OCI-LY1 (cell line): Measurements from ENCODE around the gene FAXDC2.

Experiments used
- H2AFZ ChIP-seq: fragments of 200-600 bp; sonication (generic), shearing (Covaris generic); 2 replicates; pipeline ENCODE4 v1.6.0; 2014; ENCODE audit warnings: antibody characterized with exemption, mild to moderate bottlenecking, low read length
- H3F3A ChIP-seq: fragments of 200-600 bp; sonication (generic), shearing (Covaris generic); 2 replicates; pipeline ENCODE4 v1.6.0; 2014; ENCODE audit warnings: mild to moderate bottlenecking, antibody characterized with exemption, low read length, moderate library complexity; ENCODE audit not compliant: insufficient read depth
- H3K27ac ChIP-seq: fragments of 200-600 bp; sonication (generic); 2 replicates; pipeline ENCODE4 v1.5.1; 2014; ENCODE audit warnings: low read length, mixed run types, mild to moderate bottlenecking, low read depth; ENCODE audit not compliant: poor library complexity, severe bottlenecking
- H3K27me3 ChIP-seq: fragments of 200-600 bp; sonication (generic); 2 replicates; pipeline ENCODE4 v1.6.0; 2014; ENCODE audit warnings: antibody characterized with exemption, mild to moderate bottlenecking, low read length, moderate library complexity; ENCODE audit not compliant: insufficient read depth
- H3K36me3 ChIP-seq: fragments of 200-600 bp; sonication (generic); 2 replicates; pipeline ENCODE4 v1.6.1; 2014; ENCODE audit warnings: mild to moderate bottlenecking, antibody characterized with exemption, low read length, moderate library complexity, mixed read lengths; ENCODE audit not compliant: insufficient read depth
- H3K4me1 ChIP-seq: fragments of 200-600 bp; sonication (generic); 2 replicates; pipeline ENCODE4 v1.5.1; 2014; ENCODE audit warnings: mild to moderate bottlenecking, low read length, moderate library complexity; ENCODE audit not compliant: insufficient read depth, severe bottlenecking
- H3K4me2 ChIP-seq: fragments of 200-600 bp; sonication (generic), shearing (Covaris generic); 2 replicates; pipeline ENCODE4 v1.6.1; 2014; ENCODE audit warnings: low read length
- H3K4me3 ChIP-seq: fragments of 200-600 bp; sonication (generic); 2 replicates; pipeline ENCODE4 v1.5.1; 2014; ENCODE audit warnings: low read length, low read depth, mild to moderate bottlenecking, mixed read lengths; ENCODE audit not compliant: poor library complexity, severe bottlenecking
- H3K79me2 ChIP-seq: fragments of 200-600 bp; shearing (Covaris generic); 2 replicates; pipeline ENCODE4 v1.6.1; 2016; ENCODE audit warnings: mixed run types, low read length, mixed read lengths; ENCODE audit not compliant: insufficient read depth
- H3K9ac ChIP-seq: fragments of 200-600 bp; sonication (generic), shearing (Covaris generic); 2 replicates; pipeline ENCODE4 v1.6.1; 2014; ENCODE audit warnings: mild to moderate bottlenecking, low read length, mixed read lengths
- H3K9me2 ChIP-seq: fragments of 200-600 bp; sonication (generic), shearing (Covaris generic); 2 replicates; pipeline ENCODE4 v1.6.1; 2014; ENCODE audit warnings: low read depth, mild to moderate bottlenecking, low read length, mixed read lengths
- H3K9me3 ChIP-seq: fragments of 200-600 bp; shearing (Covaris generic); 2 replicates; pipeline ENCODE4 v1.6.1; 2014; ENCODE audit warnings: low read length, mixed read lengths
- H4K20me1 ChIP-seq: fragments of 200-600 bp; sonication (generic), shearing (Covaris generic); 2 replicates; pipeline ENCODE4 v1.6.0; 2016; ENCODE audit warnings: mild to moderate bottlenecking, low read length; ENCODE audit not compliant: insufficient read depth
- EZH2 ChIP-seq: fragments of 200-600 bp; sonication (generic), shearing (Covaris generic); IDR thresholded peaks from 2 replicates; pipeline ENCODE4 v1.8.0; 2017; ENCODE audit warnings: borderline replicate concordance, mixed run types, mild to moderate bottlenecking, antibody characterized with exemption, low read length, moderate library complexity, mixed read lengths
- TF ChIP-seq, protein P1 (sequence below): fragments of 200-600 bp; sonication (generic), shearing (Covaris generic); IDR thresholded peaks from 2 replicates; pipeline ENCODE4 v1.5.1; 2017; ENCODE audit warnings: mild to moderate bottlenecking, antibody characterized with exemption, low read length, moderate library complexity, mixed read lengths

Gene FAXDC2

DNA sequence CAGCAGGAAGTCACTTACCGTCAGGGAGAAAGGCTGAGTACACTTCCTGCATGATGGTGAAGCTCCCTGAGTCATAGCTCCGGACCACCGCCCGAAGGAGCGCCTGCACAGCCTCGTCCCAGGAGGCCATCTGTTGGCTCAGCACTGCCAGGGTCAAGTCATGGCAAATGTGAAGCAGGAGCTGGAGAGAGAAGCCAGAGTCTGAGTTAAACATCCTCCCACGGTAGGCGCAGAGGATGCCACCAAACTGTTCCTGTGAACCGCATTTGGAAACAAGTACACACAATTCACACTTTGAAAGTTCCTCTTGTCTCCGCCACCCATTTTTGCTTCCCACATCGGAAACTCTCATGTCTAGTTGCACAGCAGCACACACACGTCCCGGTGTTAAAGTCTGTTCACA lies 42.0 kb upstream of the FAXDC2 start:
- Histone ChIP-seq H3K4me2 (no peak overlapping the region), H3K9ac (no peak overlapping the region), H3K4me3 (no peak overlapping the region), H3F3A (no peaks in the 10 kb centered on the region), H3K4me1 (no peaks in the 10 kb centered on the region), H3K27ac (no peak overlapping the region), H3K9me2 (no peaks in the 10 kb centered on the region), H3K79me2 (no peaks in the 10 kb centered on the region), H4K20me1 (no peaks in the 10 kb centered on the region), H3K27me3 (no peaks in the 10 kb centered on the region), H3K9me3 (peaks cover 4% of the 10 kb centered on the region; the same call in 1 of the 2 replicates), H2AFZ (no peak overlapping the region), H3K36me3 (peaks cover 92% of the 10 kb centered on the region)
- TF ChIP-seq, protein P1, sequence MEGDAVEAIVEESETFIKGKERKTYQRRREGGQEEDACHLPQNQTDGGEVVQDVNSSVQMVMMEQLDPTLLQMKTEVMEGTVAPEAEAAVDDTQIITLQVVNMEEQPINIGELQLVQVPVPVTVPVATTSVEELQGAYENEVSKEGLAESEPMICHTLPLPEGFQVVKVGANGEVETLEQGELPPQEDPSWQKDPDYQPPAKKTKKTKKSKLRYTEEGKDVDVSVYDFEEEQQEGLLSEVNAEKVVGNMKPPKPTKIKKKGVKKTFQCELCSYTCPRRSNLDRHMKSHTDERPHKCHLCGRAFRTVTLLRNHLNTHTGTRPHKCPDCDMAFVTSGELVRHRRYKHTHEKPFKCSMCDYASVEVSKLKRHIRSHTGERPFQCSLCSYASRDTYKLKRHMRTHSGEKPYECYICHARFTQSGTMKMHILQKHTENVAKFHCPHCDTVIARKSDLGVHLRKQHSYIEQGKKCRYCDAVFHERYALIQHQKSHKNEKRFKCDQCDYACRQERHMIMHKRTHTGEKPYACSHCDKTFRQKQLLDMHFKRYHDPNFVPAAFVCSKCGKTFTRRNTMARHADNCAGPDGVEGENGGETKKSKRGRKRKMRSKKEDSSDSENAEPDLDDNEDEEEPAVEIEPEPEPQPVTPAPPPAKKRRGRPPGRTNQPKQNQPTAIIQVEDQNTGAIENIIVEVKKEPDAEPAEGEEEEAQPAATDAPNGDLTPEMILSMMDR, result no peak
- TF ChIP-seq EZH2, result no peak

DNA sequence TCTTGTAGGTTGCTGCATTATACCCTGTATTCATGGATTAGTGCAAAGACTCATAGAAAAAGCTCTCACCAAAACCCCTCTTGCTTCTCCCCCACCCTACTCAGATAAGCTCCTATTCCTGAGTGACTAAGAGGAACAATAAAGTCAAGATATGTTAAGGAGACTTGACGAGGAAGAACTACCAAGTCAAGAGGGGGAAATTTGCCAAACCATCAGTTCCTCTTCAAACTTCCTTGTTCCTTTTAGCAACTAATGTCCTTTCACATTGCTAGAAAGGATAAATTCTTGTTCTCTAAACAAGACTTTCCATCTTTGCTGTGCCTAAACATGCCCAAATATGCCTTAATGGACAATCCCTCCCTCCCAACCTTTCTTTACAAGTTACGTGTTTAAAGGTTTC lies 35.0 kb upstream of the FAXDC2 start:
- no peak overlapping the region for H3K27ac ChIP-seq
- no peaks in the 10 kb centered on the region for H4K20me1 ChIP-seq
- no peak overlapping the region for H2AFZ ChIP-seq
- peaks cover 64% of the 10 kb centered on the region for H3K36me3 ChIP-seq
- H3K9me2 ChIP-seq, result no peaks in the 10 kb centered on the region
- peaks cover 19% of the 10 kb centered on the region for H3K9me3 ChIP-seq
- TF ChIP-seq EZH2, result no peak
- TF ChIP-seq, protein P1, result no peak
- H3F3A ChIP-seq, result no peaks in the 10 kb centered on the region
- no peaks in the 10 kb centered on the region for H3K4me1 ChIP-seq
- H3K79me2 ChIP-seq, result no peaks in the 10 kb centered on the region
- no peak overlapping the region for H3K4me3 ChIP-seq
- H3K9ac ChIP-seq, result no peak overlapping the region
- H3K4me2 ChIP-seq, result no peak overlapping the region
- no peaks in the 10 kb centered on the region for H3K27me3 ChIP-seq

DNA sequence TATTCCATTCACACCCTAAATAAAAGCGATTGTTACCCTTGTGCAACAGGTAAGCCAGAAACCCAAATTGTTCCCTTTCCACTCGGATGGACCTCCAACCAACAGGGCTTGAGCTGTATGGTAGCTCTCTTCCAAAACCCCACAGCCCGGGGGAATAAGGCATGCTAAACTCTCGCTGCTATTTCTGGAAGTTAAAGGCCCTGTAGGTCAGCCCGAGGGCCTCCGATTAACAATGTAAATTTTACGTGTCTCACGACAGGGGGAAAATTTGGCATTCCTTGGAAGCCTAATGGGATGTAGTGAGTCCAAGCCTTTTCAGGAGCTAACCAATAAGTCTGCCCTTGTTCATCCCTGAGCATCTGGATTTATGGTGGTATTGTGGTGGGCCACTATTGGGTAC lies 34.0 kb upstream of the FAXDC2 start:
- H3K36me3 ChIP-seq, result peaks cover 56% of the 10 kb centered on the region
- H3K27ac ChIP-seq, result no peak overlapping the region
- no peaks in the 10 kb centered on the region for H3K9me2 ChIP-seq
- H3K4me3 ChIP-seq, result no peak overlapping the region
- H3K9ac ChIP-seq, result no peak overlapping the region
- no peak overlapping the region for H3K4me2 ChIP-seq
- no peaks in the 10 kb centered on the region for H3K27me3 ChIP-seq
- no peaks in the 10 kb centered on the region for H3K79me2 ChIP-seq
- H3K4me1 ChIP-seq, result no peaks in the 10 kb centered on the region
- peaks cover 19% of the 10 kb centered on the region for H3K9me3 ChIP-seq
- H3F3A ChIP-seq, result no peaks in the 10 kb centered on the region
- no peaks in the 10 kb centered on the region for H4K20me1 ChIP-seq
- TF ChIP-seq, protein P1, result no peak
- TF ChIP-seq EZH2, result no peak
- no peak overlapping the region for H2AFZ ChIP-seq
